GM18517 (cell line): Measurements from ENCODE around the gene FAM171A1.
"Not testable (repeated sequence)": the region's sequence is repeated elsewhere in the genome, so short reads cannot be mapped to it uniquely, and the experiment has no call there.

ENCODE experiments used
- ATAC-seq: cut with Tn5 transposase; IDR thresholded peaks from one replicate; pipeline ENCODE4 v1.9.1; 2021; ENCODE audit warnings: mild to moderate bottlenecking, moderate library complexity; ENCODE audit not compliant: unreplicated experiment

The FAM171A1 gene

GRCh38 chr10:15216700-15217099, 154.4 kb downstream of the FAM171A1 start:
- ATAC-seq, result no peak

- no peak for ATAC-seq
These were observed 156.9 kb downstream of the FAM171A1 start for GRCh38 chr10:15214237-15214636.

DNA sequence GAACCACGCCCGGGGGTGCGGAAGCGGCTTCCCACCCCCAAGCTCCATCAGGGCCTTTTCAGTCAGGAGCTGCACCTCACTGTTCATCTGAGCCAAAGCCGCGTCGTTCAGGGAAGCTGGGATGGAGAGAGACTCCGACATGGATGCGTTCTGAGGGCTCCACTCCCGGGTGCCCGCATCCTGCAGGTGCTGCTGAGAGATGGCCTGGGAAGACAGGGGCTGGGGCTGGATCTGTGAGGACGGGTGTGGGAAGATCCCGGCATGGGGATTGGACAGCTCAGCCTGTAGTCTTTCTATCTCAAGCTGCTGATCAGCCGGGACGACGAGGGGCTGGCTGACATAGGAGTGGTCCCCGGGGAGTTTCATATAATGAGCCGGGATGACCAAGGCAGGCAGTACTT, 157.6 kb downstream of the FAM171A1 start:
- no peak for ATAC-seq

- ATAC-seq, result no peak
These were observed 159.6 kb downstream of the FAM171A1 start for GRCh38 chr10:15211464-15211979.

DNA sequence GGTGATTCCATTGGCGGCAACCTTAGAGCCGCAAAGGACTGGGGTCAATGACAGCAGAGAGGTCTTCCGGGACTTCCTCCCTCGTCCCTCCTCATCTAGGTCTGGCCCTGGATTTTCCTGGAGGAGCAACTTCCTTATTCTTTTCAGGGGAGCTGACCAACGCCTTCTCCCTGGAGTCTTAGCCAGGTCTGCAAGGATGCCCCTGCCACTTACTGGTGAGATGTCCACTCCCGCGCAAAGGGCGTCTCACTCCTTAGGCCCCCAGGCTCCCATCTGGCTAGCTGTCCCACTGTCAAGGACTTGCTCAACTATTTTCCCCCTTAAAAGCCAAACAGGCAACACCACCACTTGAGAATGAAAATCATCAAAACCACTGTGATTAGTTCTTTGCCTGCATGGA, 160.6 kb downstream of the FAM171A1 start:
- ATAC-seq, result no peak

GRCh38 chr10:15209827-15210509, 161.1 kb downstream of the FAM171A1 start:
- no peak for ATAC-seq

GRCh38 chr10:15208221-15208620, 162.9 kb downstream of the FAM171A1 start:
- no peak for ATAC-seq

DNA sequence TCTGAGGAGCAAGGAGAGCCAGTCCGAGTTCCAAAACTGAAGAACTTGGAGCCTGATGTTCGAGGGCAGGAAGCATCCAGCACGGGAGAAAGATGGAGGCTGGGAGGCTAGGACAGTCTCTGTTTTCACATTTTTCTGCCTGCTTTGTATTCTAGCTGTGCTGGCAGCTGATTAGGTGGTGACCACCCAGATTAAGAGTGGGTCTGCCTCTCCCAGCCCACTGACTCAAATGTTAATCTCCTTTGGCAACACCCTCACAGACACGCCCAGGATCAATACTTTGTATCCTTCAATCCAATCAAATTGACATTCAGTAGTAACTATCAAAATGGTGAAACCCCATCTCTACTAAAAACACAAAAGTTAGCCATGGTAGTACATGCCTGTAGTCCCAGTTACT, 163.7 kb downstream of the FAM171A1 start:
- not testable (repeated sequence) for ATAC-seq

GRCh38 chr10:15202639-15203038, 168.4 kb downstream of the FAM171A1 start:
- no peak for ATAC-seq

DNA sequence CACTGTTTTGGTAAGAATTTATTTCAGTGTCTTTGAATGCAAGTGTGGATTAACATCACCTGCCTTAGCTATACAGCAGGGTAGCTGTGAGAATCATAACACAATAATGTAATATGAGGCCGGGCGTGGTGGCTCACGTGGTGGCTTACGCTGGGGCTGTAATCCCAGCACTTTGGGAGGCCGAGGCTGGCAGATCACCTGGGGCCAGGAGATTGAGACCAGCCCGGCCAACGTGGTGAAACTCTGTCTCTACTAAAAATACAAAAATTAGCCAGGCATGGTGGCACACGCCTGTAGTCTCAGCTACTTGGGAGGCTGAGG, 168.8 kb downstream of the FAM171A1 start:
- not testable (repeated sequence) for ATAC-seq

DNA sequence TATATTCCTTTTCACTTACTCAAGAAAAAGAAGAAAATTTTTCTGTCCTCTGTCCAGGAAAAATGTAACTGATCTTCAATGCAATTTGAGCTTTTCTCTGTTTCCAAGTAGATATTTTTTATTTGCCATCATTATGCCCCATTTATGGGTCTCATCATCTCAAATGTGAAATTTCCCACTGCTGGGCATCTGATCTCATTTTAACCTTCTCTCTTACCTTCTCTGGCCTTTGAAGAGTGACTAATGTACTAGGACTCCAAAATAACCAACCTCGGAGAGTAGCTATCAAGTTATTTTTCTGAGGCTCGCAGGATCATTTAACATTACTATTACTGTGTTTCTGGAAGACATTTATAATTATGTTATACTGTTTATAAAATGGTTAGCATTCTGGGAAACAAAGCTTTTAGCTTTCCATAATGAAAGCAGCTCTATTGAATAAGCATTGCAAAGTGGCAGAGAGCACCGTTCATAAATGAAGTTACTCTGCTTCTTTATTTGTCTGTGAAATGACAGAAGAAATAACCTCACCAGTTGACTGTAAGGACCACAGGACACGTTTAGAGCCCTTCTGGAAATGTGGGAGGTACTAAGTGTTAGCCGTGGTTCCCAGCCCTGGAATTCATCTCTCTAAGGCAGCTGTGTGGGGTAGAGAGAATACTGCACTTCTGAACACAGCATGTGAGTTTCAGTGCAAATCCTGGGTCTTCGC, 169.3 kb downstream of the FAM171A1 start:
- ATAC-seq, result no peak

DNA sequence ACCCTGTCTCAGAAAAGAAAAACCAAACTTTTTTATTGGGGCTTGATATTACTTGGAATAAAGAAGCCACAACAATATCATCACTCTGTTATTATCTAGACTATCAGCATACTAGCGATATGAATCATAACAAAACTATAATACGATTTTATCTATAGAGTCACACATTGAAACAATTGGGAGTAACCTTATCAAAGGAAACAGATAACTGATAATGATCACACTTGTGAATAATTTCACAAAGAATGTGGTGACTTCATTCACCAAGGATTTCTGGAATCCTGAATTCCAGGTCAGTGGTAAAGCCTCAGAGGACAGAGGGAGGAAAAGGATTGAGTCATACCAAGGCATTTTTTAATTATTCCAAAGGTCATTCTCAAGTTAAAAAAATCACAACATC, 170.5 kb downstream of the FAM171A1 start:
- ATAC-seq, result no peak

DNA sequence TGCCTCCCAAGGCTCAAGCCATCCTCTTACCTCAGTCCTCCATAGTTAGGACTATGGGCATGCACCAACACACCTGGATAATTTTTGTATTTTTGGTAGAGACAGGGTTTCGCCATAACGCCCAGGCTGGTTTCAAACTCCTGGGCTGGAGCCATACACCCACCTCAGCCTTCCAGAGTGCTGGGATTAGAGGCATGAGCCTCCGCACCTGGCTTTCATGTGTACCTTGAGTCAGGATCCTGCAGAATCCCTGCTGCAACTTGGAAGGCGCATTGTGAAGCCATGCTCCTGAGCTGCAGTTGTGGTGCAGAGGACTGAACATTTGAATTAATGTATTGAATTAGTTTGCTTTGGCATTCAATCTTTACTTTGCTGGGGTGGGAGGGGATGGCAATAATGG, 173.2 kb downstream of the FAM171A1 start:
- no peak for ATAC-seq

GRCh38 chr10:15197276-15197675, 173.8 kb downstream of the FAM171A1 start:
- no peak for ATAC-seq

- no peak for ATAC-seq
These were observed 174.9 kb downstream of the FAM171A1 start for GRCh38 chr10:15196021-15196834.

DNA sequence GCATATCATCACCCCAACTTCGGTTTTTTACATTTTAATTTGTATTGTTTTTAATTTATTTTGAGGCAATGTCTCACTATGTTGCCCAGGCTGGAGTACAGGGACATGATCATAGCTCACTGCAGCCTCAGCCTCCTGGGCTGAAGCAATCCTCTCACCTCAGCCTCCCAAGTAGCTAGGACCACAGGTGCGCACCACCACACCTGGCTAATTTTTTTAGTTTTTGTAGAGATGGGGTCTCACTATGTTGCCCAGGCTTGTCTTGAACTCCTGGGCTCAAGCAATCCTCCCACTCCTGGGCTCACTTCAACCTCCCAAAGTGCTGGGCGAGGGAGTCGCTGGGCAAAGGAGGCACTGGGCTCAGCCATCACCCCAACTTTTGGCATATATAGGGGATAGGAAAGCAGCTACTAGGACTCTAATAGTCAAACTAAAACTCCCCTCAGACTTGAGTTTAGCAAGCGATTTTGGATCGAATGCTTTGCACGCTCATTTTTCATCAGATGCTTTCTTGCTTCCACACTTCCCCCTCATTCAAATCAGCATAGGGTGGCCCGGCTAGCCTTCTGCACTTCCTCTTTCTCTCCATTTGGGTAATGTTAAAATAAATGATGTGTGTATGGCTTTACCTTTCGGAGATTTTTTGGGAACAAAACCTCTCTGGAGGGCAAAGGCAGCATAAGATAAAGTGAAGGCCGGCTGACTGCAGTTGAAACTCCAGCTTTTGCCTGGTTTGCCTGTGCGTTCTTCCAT, 181.8 kb downstream of the FAM171A1 start:
- no peak for ATAC-seq

DNA sequence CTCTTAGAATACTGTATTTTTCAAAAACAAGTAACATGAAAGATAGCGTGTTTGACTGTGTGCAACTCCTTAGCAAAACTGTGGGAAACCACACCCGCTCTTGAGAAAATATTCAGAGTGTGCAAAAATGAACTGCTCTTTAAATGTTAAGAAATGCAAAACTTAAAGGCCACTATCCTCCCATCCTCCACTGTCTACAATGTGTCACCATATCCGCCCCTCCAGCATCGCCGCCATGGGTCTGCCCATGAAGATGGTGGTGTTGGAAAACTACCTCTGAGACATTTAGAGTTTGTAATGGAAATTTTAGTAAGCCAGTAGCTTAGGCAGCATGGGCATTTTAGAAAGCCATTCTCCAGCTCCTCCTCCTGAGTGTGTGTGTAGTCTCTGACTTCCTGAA, 182.5 kb downstream of the FAM171A1 start:
- no peak for ATAC-seq

DNA sequence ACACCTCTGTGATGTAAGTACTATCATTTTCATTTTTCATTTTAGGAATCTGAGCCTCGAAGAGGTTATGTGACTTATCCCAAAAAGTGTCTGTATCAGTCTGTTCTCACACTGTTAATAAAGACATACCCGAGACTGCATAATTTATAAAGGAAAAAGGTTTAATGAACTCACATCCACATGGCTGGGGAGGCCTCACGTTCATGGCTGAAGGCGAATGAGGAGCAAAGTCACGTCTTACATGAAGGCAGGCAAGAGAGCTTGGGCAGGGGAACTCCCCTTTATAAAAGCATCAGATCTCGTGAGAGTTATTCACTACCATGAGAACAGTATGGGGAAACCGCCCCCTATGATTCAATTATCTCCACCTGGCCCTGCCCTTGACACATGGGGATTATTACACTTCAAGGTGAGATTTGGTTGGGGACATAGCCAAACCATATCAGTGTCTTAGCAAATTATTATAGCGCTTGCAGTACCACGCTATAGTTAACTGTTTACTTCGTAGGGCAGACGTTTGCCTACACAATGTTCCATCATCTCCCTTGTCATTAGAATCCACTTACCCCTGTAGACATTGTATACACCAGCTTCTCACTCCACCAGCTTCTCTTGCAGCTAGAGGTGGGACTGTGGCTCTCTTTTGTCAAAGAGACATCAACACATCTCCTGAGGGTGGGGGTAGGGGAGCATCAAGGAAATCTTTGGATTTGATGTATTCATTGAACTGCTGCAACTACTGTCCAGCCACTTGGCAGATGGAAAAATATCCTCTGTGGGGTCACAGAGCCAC, 187.2 kb downstream of the FAM171A1 start:
- ATAC-seq, result no peak

DNA sequence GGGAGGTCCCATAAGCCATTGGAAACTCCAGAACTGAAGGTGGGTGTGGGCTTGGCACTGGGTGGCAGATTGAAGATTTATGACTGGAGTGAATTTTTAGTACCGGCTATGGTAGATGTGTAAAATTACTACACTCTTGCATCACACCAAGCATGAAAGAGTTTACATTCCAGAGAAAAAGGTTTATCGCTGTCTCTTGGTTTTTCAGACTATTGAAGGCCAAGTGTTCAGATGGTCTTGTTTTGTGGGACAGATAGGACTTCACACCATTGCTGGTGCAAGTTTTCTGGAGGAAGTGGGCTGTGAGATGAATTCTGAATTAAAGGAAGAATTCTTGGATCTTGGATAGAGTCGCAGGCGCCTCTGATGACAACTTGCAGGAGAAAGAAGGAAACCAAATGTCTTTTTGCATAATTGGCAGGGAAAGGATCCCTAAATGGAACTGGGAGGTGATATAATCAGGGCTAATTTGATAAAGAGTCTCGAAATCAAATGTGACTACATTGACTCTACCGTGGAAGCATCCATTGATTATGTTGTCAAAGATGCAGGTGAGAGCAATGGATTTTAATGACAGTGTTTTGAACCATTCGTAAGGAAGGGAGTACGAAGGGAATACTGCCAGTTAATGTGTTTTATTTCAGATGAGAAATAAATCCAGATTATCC, 188.4 kb downstream of the FAM171A1 start:
- ATAC-seq, result no peak
